HG02798 (cell line): ENCODE results near the gene ZNF225.
"Not testable (repeated sequence)": the region's sequence is repeated elsewhere in the genome, so short reads cannot be mapped to it uniquely, and the experiment has no call there.

Experiments used
- ATAC-seq: cut with Tn5 transposase; IDR thresholded peaks from one replicate; pipeline ENCODE4 v1.9.1; 2021; ENCODE audit warnings: mild to moderate bottlenecking; ENCODE audit not compliant: unreplicated experiment, poor library complexity

ZNF225 gene

GRCh38 chr19:44151491-44151890 is 38.3 kb downstream of the ZNF225 start:
- ATAC-seq = no peak

GRCh38 chr19:44156475-44156874 is 43.3 kb downstream of the ZNF225 start:
- ATAC-seq = no peak

DNA sequence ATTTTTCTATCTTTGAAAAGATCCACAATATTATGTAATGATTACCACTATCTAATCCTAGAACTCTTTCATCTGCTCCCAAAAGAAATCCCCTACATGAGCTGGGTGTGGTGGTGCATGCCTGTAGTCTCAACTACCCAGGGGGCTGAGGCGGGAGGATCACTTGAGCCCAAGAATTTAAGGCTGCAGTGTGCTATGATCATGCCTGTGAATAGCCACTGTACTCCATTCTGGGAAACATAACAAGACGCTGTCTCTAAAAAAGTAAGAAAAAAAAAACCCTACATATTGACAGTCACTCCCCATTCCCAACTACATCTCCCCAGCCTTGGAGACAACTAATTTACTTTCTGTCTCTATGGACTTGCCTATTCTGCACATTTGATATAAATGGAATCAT is 50.6 kb downstream of the ZNF225 start:
- ATAC-seq = no peak

GRCh38 chr19:44164327-44164672 is 51.1 kb downstream of the ZNF225 start:
- ATAC-seq = no peak

DNA sequence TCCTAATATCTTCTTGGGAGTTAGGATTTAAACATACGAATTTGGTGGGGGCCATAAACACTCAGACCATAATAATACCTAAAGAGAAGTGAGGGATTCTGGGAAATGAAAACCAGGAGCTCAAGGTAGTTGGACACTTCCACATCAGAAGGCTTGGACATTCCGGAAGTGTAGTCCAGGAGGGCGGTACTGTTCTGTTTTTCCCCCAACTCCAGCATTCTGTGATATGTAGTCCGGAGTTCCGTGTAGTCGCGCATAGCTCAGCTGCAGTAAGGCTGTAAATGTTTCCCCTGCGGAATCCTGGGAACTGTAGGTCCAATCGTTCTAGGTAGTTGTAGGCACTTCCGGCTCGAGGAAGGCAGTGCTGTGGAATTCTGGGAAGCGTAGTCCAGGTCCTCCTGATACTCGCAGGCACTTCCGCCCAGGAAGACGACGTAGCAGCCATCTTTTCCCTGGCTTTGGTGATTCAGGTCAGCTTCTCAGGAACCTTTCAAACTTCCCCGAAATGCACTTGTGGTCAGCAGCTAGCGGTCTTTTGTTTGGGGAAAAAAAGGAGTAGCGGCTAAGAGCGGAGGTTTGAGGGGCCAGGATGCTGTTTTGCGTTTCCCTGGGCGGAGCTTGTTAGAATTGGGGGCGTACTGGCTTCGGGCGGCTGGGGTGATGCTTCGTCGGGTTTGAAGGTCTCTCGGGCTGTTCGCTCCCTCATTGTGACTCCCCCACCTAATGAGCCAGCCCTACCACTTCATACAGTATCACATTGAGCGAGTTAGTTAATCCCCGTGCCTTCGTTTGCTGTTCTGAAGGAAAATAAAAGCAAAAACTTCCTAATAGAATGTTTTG is 51.7 kb downstream of the ZNF225 start, which contains the start of gene ZNF226:
Gene ZNF226, plus strand, starts transcription at position 428 of the 840 bp plus-strand sequence. CDS start 4,981 bp downstream, outside the sequence.
- ATAC-seq = peak; percentile 93

DNA sequence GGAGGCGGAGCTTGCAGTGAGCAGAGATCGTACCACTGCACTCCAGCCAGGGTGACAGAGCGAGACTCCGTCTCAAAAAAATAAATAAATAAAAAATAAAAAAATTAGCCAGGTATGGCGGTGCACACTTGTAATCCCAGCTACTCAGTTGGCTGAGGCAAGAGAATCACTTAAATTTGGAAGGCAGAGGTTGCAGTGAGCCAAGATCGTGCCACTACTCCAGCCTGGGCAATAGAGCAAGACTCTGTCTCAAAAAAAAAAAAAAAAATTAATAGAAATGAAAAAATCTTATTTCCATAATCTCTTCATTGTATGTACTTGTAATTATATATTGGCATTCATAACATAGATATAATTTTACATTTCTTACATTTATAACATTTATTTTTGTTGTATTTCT is 57.5 kb downstream of the ZNF225 start:
- ATAC-seq = not testable (repeated sequence)

DNA sequence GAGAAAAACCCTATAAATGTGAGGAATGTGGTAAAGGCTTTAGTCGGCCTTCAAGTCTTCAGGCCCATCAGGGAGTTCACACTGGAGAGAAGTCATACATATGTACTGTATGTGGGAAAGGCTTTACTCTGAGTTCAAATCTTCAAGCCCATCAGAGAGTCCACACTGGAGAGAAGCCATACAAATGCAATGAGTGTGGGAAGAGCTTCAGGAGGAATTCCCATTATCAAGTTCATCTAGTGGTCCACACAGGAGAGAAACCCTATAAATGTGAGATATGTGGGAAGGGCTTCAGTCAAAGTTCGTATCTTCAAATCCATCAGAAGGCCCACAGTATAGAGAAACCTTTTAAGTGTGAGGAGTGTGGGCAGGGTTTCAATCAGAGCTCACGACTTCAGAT is 63.4 kb downstream of the ZNF225 start:
- no peak for ATAC-seq

GRCh38 chr19:44180968-44181367 is 67.8 kb downstream of the ZNF225 start:
- no peak for ATAC-seq

- no peak for ATAC-seq
Observed at GRCh38 chr19:44182145-44182544, 68.9 kb downstream of the ZNF225 start.
